Measurements from ENCODE around the gene POLR2M.

POLR2M gene

GRCh38 chr15:57708047-57708446 lies 1.5 kb downstream of the POLR2M start:
- Mint-ChIP-seq H3K27me3 (no peaks in the 10 kb centered on the region), H3K9me3 (no peaks in the 10 kb centered on the region), H3K36me3 (peaks cover 43% of the 10 kb centered on the region), H3K27ac (peak overlapping the region; percentile 82), H3K4me1 (peaks cover 52% of the 10 kb centered on the region), H3K4me3 (no peak overlapping the region)
- ATAC-seq: no peak

GRCh38 chr15:57718309-57718708 lies 11.8 kb downstream of the POLR2M start:
- H3K9me3 Mint-ChIP-seq: peaks cover 3% of the 10 kb centered on the region
- ATAC-seq: no peak
- H3K4me3 Mint-ChIP-seq: no peak overlapping the region
- peaks cover 71% of the 10 kb centered on the region for H3K36me3 Mint-ChIP-seq
- no peaks in the 10 kb centered on the region for H3K4me1 Mint-ChIP-seq
- no peak overlapping the region for H3K27ac Mint-ChIP-seq
- H3K27me3 Mint-ChIP-seq: no peaks in the 10 kb centered on the region

GRCh38 chr15:57720867-57721266 lies 14.4 kb downstream of the POLR2M start:
- ATAC-seq: no peak
- Mint-ChIP-seq H3K27me3 (no peaks in the 10 kb centered on the region), H3K36me3 (peaks cover 71% of the 10 kb centered on the region)

GRCh38 chr15:57726411-57726810 lies 19.9 kb downstream of the POLR2M start:
- no peak for ATAC-seq
- H3K36me3 Mint-ChIP-seq: peaks cover 34% of the 10 kb centered on the region
- H3K4me3 Mint-ChIP-seq: no peak overlapping the region
- no peak overlapping the region for H3K27ac Mint-ChIP-seq
- H3K27me3 Mint-ChIP-seq: no peaks in the 10 kb centered on the region
- peaks cover 5% of the 10 kb centered on the region for H3K9me3 Mint-ChIP-seq
- no peaks in the 10 kb centered on the region for H3K4me1 Mint-ChIP-seq

More at GRCh38 chr15:57720867-57721266, 14.4 kb downstream of the POLR2M start:
- H3K9me3 Mint-ChIP-seq: peaks cover 8% of the 10 kb centered on the region
- no peaks in the 10 kb centered on the region for H3K4me1 Mint-ChIP-seq
- H3K27ac Mint-ChIP-seq: no peak overlapping the region
- no peak overlapping the region for H3K4me3 Mint-ChIP-seq

GRCh38 chr15:57727031-57727430 lies 20.5 kb downstream of the POLR2M start:
- ATAC-seq: no peak
- no peak overlapping the region for H3K4me3 Mint-ChIP-seq
- H3K27ac Mint-ChIP-seq: no peak overlapping the region
- H3K4me1 Mint-ChIP-seq: no peaks in the 10 kb centered on the region
- peaks cover 34% of the 10 kb centered on the region for H3K36me3 Mint-ChIP-seq
- H3K27me3 Mint-ChIP-seq: no peaks in the 10 kb centered on the region
- H3K9me3 Mint-ChIP-seq: peaks cover 5% of the 10 kb centered on the region

GRCh38 chr15:57728436-57728835 lies 21.9 kb downstream of the POLR2M start:
- no peak overlapping the region for H3K27ac Mint-ChIP-seq
- H3K36me3 Mint-ChIP-seq: peaks cover 23% of the 10 kb centered on the region
- peaks cover 5% of the 10 kb centered on the region for H3K9me3 Mint-ChIP-seq
- no peak for ATAC-seq
- H3K4me1 Mint-ChIP-seq: no peaks in the 10 kb centered on the region
- no peak overlapping the region for H3K4me3 Mint-ChIP-seq
- no peaks in the 10 kb centered on the region for H3K27me3 Mint-ChIP-seq

- Mint-ChIP-seq H3K27ac (no peak overlapping the region), H3K4me3 (no peak overlapping the region), H3K27me3 (no peaks in the 10 kb centered on the region), H3K9me3 (no peaks in the 10 kb centered on the region), H3K4me1 (no peaks in the 10 kb centered on the region), H3K36me3 (peaks cover 5% of the 10 kb centered on the region)
- ATAC-seq: no peak
Measured at GRCh38 chr15:57730876-57731275, 24.4 kb downstream of the POLR2M start.

- no peaks in the 10 kb centered on the region for H3K4me1 Mint-ChIP-seq
- no peak overlapping the region for H3K27ac Mint-ChIP-seq
- H3K9me3 Mint-ChIP-seq: no peaks in the 10 kb centered on the region
Measured at GRCh38 chr15:57731530-57732103, 25.1 kb downstream of the POLR2M start.

GRCh38 chr15:57732526-57733331 lies 26.2 kb downstream of the POLR2M start:
- Mint-ChIP-seq H3K9me3 (peaks cover 5% of the 10 kb centered on the region), H3K4me3 (no peak overlapping the region), H3K4me1 (no peaks in the 10 kb centered on the region), H3K27ac (no peak overlapping the region), H3K27me3 (no peaks in the 10 kb centered on the region), H3K36me3 (peaks cover 12% of the 10 kb centered on the region)
- ATAC-seq: no peak

More at GRCh38 chr15:57731530-57732103, 25.1 kb downstream of the POLR2M start:
- Mint-ChIP-seq H3K4me3 (no peak overlapping the region), H3K27me3 (no peaks in the 10 kb centered on the region), H3K36me3 (peaks cover 2% of the 10 kb centered on the region)
- no peak for ATAC-seq

GRCh38 chr15:57734860-57735259 lies 28.3 kb downstream of the POLR2M start:
- Mint-ChIP-seq H3K36me3 (peaks cover 13% of the 10 kb centered on the region), H3K9me3 (peaks cover 5% of the 10 kb centered on the region), H3K4me3 (no peak overlapping the region), H3K27ac (no peak overlapping the region), H3K27me3 (no peaks in the 10 kb centered on the region), H3K4me1 (no peaks in the 10 kb centered on the region)
- ATAC-seq: no peak

GRCh38 chr15:57735431-57735830 lies 28.9 kb downstream of the POLR2M start:
- H3K36me3 Mint-ChIP-seq: peaks cover 13% of the 10 kb centered on the region
- H3K27ac Mint-ChIP-seq: no peak overlapping the region
- H3K4me1 Mint-ChIP-seq: no peaks in the 10 kb centered on the region
- H3K9me3 Mint-ChIP-seq: peaks cover 5% of the 10 kb centered on the region
- no peak overlapping the region for H3K4me3 Mint-ChIP-seq
- ATAC-seq: no peak
- no peaks in the 10 kb centered on the region for H3K27me3 Mint-ChIP-seq

GRCh38 chr15:57735891-57736290 lies 29.4 kb downstream of the POLR2M start:
- no peak overlapping the region for H3K4me3 Mint-ChIP-seq
- no peak for ATAC-seq
- peaks cover 5% of the 10 kb centered on the region for H3K9me3 Mint-ChIP-seq
- no peaks in the 10 kb centered on the region for H3K27me3 Mint-ChIP-seq
- no peaks in the 10 kb centered on the region for H3K4me1 Mint-ChIP-seq
- peaks cover 13% of the 10 kb centered on the region for H3K36me3 Mint-ChIP-seq
- no peak overlapping the region for H3K27ac Mint-ChIP-seq

GRCh38 chr15:57736591-57736990 lies 30.1 kb downstream of the POLR2M start:
- H3K4me1 Mint-ChIP-seq: no peaks in the 10 kb centered on the region
- H3K4me3 Mint-ChIP-seq: no peak overlapping the region
- H3K27ac Mint-ChIP-seq: no peak overlapping the region
- H3K27me3 Mint-ChIP-seq: no peaks in the 10 kb centered on the region
- peaks cover 13% of the 10 kb centered on the region for H3K36me3 Mint-ChIP-seq
- no peak for ATAC-seq
- peaks cover 5% of the 10 kb centered on the region for H3K9me3 Mint-ChIP-seq

- H3K4me1 Mint-ChIP-seq: no peaks in the 10 kb centered on the region
- H3K36me3 Mint-ChIP-seq: peaks cover 13% of the 10 kb centered on the region
- no peak for ATAC-seq
- H3K9me3 Mint-ChIP-seq: peaks cover 5% of the 10 kb centered on the region
- H3K4me3 Mint-ChIP-seq: no peak overlapping the region
- no peaks in the 10 kb centered on the region for H3K27me3 Mint-ChIP-seq
- no peak overlapping the region for H3K27ac Mint-ChIP-seq
Measured at GRCh38 chr15:57738734-57739237, 32.3 kb downstream of the POLR2M start.

- H3K27ac Mint-ChIP-seq: no peak overlapping the region
- ATAC-seq: no peak
- H3K36me3 Mint-ChIP-seq: peaks cover 13% of the 10 kb centered on the region
Measured at GRCh38 chr15:57740048-57740447, 33.5 kb downstream of the POLR2M start.

GRCh38 chr15:57741089-57741488 lies 34.6 kb downstream of the POLR2M start:
- peaks cover 18% of the 10 kb centered on the region for H3K36me3 Mint-ChIP-seq
- no peaks in the 10 kb centered on the region for H3K4me1 Mint-ChIP-seq
- H3K27ac Mint-ChIP-seq: no peak overlapping the region
- peaks cover 5% of the 10 kb centered on the region for H3K9me3 Mint-ChIP-seq
- no peak overlapping the region for H3K4me3 Mint-ChIP-seq
- ATAC-seq: no peak
- H3K27me3 Mint-ChIP-seq: peaks cover 13% of the 10 kb centered on the region

More at GRCh38 chr15:57740048-57740447, 33.5 kb downstream of the POLR2M start:
- Mint-ChIP-seq H3K4me3 (no peak overlapping the region), H3K9me3 (peaks cover 5% of the 10 kb centered on the region), H3K4me1 (no peaks in the 10 kb centered on the region), H3K27me3 (peaks cover 5% of the 10 kb centered on the region)
